HL-60 (cell line): ENCODE results near the gene PATE2.

Source experiments
- CTCF ChIP-seq: IDR thresholded peaks from one replicate; pipeline ENCODE4 v1.5.1; 2011; ENCODE audit warnings: low read length, control low read depth, inconsistent platforms; ENCODE audit not compliant: insufficient read depth
- GABPA ChIP-seq: IDR thresholded peaks from 2 replicates; pipeline ENCODE4 v1.6.1; 2012; ENCODE audit warnings: low read depth
- POLR2AphosphoS5 ChIP-seq: IDR thresholded peaks from 2 replicates; pipeline ENCODE4 v1.6.1; 2012; ENCODE audit warnings: low read depth
- REST ChIP-seq: IDR thresholded peaks from 2 replicates; pipeline ENCODE4 v1.6.1; 2012; ENCODE audit warnings: low read depth; ENCODE audit not compliant: insufficient replicate concordance

GRCh38 chr11:125772834-125773505 lies 5.7 kb downstream of the PATE2 start:
- TF ChIP-seq CTCF (no peak), GABPA (no peak), POLR2AphosphoS5 (no peak), REST (no peak)
